Adrenal gland (tissue), 5 donors: ENCODE data around the gene WDR74.

Source experiments
- POLR2A ChIP-seq, 2 donors: fragments of 450-650 bp; IDR thresholded peaks; one replicate each; pipeline ENCODE4 v1.6.1; 2017; ENCODE audit warnings: antibody characterized with exemption in 2 of 2, mild to moderate bottlenecking in 2 of 2, moderate library complexity in 1 of 2
- TF ChIP-seq, protein P1 (sequence below), 6 experiments: fragments of 450-650 bp in 4 of 6; fragments of 200-600 bp in 2 of 6; sonication (generic) in 1 of 6; IDR thresholded peaks; 1 replicate in 5 of 6; 2 replicates in 1 of 6; pipeline versions ENCODE4 v1.5.1 to v1.8.0; 2016 to 2021; ENCODE audit warnings: antibody characterized with exemption in 6 of 6, mild to moderate bottlenecking in 2 of 6, moderate library complexity in 1 of 6
- donor health status: DM: no; HTN: no; CAD: no.

DNA sequence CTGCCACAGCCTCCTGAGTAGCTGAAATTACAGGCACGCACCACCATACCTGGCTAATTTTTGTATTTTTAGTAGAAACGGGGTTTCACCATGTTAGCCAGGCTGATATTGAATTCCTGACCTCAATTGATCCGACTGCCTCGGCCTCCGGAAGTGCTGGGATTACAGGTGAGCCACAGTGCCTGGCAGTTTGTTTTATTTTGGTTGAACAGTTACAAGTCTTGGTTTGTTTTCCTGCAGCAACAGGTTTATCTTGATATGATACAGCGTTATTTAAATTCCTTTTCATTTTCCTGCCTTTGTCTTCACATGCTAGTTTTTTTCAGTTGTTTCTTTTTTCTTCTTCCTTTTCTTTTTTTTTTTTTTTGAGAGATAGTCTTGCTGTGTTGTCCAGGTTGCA, 37.3 kb upstream of the WDR74 start:
- TF ChIP-seq, protein P1, sequence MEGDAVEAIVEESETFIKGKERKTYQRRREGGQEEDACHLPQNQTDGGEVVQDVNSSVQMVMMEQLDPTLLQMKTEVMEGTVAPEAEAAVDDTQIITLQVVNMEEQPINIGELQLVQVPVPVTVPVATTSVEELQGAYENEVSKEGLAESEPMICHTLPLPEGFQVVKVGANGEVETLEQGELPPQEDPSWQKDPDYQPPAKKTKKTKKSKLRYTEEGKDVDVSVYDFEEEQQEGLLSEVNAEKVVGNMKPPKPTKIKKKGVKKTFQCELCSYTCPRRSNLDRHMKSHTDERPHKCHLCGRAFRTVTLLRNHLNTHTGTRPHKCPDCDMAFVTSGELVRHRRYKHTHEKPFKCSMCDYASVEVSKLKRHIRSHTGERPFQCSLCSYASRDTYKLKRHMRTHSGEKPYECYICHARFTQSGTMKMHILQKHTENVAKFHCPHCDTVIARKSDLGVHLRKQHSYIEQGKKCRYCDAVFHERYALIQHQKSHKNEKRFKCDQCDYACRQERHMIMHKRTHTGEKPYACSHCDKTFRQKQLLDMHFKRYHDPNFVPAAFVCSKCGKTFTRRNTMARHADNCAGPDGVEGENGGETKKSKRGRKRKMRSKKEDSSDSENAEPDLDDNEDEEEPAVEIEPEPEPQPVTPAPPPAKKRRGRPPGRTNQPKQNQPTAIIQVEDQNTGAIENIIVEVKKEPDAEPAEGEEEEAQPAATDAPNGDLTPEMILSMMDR (IDR thresholded peaks at IDR 0.05), result no peak
- TF ChIP-seq POLR2A (IDR thresholded peaks at IDR 0.05), result no peak
